OCI-LY7 (cell line): ENCODE results near the gene IMMP2L.

ENCODE experiments used
- EZH2phosphoT487 ChIP-seq: fragments of 200-600 bp; sonication (generic); IDR thresholded peaks from 2 replicates; pipeline ENCODE4 v1.6.1; 2018; ENCODE audit warnings: low read depth, borderline replicate concordance, mild to moderate bottlenecking, mixed run types, antibody characterized with exemption, low read length, moderate library complexity, mixed read lengths
- TF ChIP-seq, protein P1 (sequence below): fragments of 200-600 bp; sonication (generic); conservative IDR thresholded peaks from 2 replicates; pipeline ENCODE4 v1.5.1; 2014; ENCODE audit warnings: mild to moderate bottlenecking, antibody characterized with exemption, low read length, moderate library complexity, mixed read lengths

DNA sequence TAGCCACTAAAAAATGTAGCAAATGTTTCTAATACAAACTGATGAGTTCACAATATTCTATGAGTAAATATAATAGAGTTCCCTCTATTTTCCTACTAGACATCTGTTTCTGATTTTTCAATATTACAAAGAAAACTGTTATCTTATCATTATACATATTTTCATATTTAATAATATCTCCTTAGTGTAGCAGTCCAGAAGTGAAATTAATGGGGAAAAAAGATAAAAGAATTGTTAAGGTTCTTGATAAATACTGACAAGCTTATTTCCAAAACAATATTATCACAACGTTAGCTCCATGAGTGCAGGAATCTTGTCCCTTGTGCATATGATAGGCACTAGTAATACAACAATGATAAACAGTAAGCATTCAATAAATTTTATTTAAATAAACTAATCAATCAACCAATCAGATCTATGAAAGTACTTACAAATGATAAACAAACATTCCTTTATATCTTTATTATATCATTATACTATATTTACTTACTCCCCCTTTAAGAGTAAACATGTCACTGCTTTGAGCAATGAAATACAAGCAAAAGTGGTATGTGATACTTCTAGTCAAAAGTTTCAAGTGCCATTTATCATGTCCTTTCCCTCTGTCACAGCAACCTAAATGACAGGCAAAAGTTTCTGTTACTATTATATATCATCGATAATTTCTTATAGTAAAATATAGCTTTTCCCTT, 103.1 kb downstream of the IMMP2L start:
- TF ChIP-seq, protein P1, sequence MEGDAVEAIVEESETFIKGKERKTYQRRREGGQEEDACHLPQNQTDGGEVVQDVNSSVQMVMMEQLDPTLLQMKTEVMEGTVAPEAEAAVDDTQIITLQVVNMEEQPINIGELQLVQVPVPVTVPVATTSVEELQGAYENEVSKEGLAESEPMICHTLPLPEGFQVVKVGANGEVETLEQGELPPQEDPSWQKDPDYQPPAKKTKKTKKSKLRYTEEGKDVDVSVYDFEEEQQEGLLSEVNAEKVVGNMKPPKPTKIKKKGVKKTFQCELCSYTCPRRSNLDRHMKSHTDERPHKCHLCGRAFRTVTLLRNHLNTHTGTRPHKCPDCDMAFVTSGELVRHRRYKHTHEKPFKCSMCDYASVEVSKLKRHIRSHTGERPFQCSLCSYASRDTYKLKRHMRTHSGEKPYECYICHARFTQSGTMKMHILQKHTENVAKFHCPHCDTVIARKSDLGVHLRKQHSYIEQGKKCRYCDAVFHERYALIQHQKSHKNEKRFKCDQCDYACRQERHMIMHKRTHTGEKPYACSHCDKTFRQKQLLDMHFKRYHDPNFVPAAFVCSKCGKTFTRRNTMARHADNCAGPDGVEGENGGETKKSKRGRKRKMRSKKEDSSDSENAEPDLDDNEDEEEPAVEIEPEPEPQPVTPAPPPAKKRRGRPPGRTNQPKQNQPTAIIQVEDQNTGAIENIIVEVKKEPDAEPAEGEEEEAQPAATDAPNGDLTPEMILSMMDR, result no peak
- TF ChIP-seq EZH2phosphoT487, result no peak
